ENCODE measurements around the gene UBXN6. TPM values are rescaled to one million over a fixed set of nuclear protein-coding genes. Genes with fewer than 3 reads are reported as not detected.

UBXN6 gene
- total RNA-seq, 3 donors from 2014 or later: 57.2 to 73.1 (median 70.7) TPM

GRCh38 chr19:4454747-4455718, 2.6 kb downstream of the UBXN6 start:
- Mint-ChIP-seq H3K4me3 (peak overlapping the region; percentile 19), H3K9me3 (no peaks in the 10 kb centered on the region), H3K4me1 (ENCODE audit: low read depth) (peaks cover 13% of the 10 kb centered on the region), H3K27me3 (ENCODE audit: low read depth) (no peaks in the 10 kb centered on the region), H3K36me3 (ENCODE audit: insufficient read depth) (peaks cover 6% of the 10 kb centered on the region)
- no peak for ATAC-seq
- no peak for DNase-seq

- Mint-ChIP-seq H3K9me3 (no peaks in the 10 kb centered on the region), H3K4me1 (ENCODE audit: low read depth) (peaks cover 13% of the 10 kb centered on the region), H3K4me3 (no peak overlapping the region), H3K27me3 (ENCODE audit: low read depth) (no peaks in the 10 kb centered on the region), H3K36me3 (ENCODE audit: insufficient read depth) (peaks cover 10% of the 10 kb centered on the region)
- DNase-seq: no peak
- ATAC-seq: no peak
These were observed 4.1 kb downstream of the UBXN6 start for GRCh38 chr19:4453232-4454179.

GRCh38 chr19:4452230-4452990, 5.2 kb downstream of the UBXN6 start:
- peaks cover 13% of the 10 kb centered on the region for H3K4me1 Mint-ChIP-seq (ENCODE audit: low read depth)
- ATAC-seq: no peak
- H3K9me3 Mint-ChIP-seq: no peaks in the 10 kb centered on the region
- no peak overlapping the region for H3K4me3 Mint-ChIP-seq
- peaks cover 10% of the 10 kb centered on the region for H3K36me3 Mint-ChIP-seq (ENCODE audit: insufficient read depth)
- DNase-seq: no peak
- no peaks in the 10 kb centered on the region for H3K27me3 Mint-ChIP-seq (ENCODE audit: low read depth)

GRCh38 chr19:4449639-4450028, 8.0 kb downstream of the UBXN6 start:
- DNase-seq (no peak), ATAC-seq (no peak)
- H3K27me3 Mint-ChIP-seq (ENCODE audit: low read depth): no peaks in the 10 kb centered on the region
- no peak overlapping the region for H3K4me3 Mint-ChIP-seq
- H3K9me3 Mint-ChIP-seq: no peaks in the 10 kb centered on the region
- H3K4me1 Mint-ChIP-seq (ENCODE audit: low read depth): no peaks in the 10 kb centered on the region
- peaks cover 10% of the 10 kb centered on the region for H3K36me3 Mint-ChIP-seq (ENCODE audit: insufficient read depth)

GRCh38 chr19:4449022-4449638, 8.5 kb downstream of the UBXN6 start:
- H3K4me1 Mint-ChIP-seq (ENCODE audit: low read depth): no peaks in the 10 kb centered on the region
- no peak for DNase-seq
- H3K4me3 Mint-ChIP-seq: no peak overlapping the region

GRCh38 chr19:4448147-4448985, 9.2 kb downstream of the UBXN6 start:
- DNase-seq (no peak), ATAC-seq (no peak)
- Mint-ChIP-seq H3K9me3 (no peaks in the 10 kb centered on the region), H3K4me3 (no peak overlapping the region), H3K4me1 (ENCODE audit: low read depth) (no peaks in the 10 kb centered on the region), H3K27me3 (ENCODE audit: low read depth) (no peaks in the 10 kb centered on the region), H3K36me3 (ENCODE audit: insufficient read depth) (peaks cover 13% of the 10 kb centered on the region)

More at GRCh38 chr19:4449022-4449638, 8.5 kb downstream of the UBXN6 start:
- ATAC-seq: no peak
- no peaks in the 10 kb centered on the region for H3K9me3 Mint-ChIP-seq
- peaks cover 14% of the 10 kb centered on the region for H3K36me3 Mint-ChIP-seq (ENCODE audit: insufficient read depth)
- H3K27me3 Mint-ChIP-seq (ENCODE audit: low read depth): no peaks in the 10 kb centered on the region

- peaks cover 12% of the 10 kb centered on the region for H3K36me3 Mint-ChIP-seq (ENCODE audit: insufficient read depth)
- H3K4me1 Mint-ChIP-seq (ENCODE audit: low read depth): no peaks in the 10 kb centered on the region
- ATAC-seq (no peak), DNase-seq (no peak)
- no peak overlapping the region for H3K4me3 Mint-ChIP-seq
- H3K27me3 Mint-ChIP-seq (ENCODE audit: low read depth): no peaks in the 10 kb centered on the region
- H3K9me3 Mint-ChIP-seq: no peaks in the 10 kb centered on the region
These were observed 10.1 kb downstream of the UBXN6 start for GRCh38 chr19:4447327-4448146.

GRCh38 chr19:4446704-4447200, 10.8 kb downstream of the UBXN6 start:
- Mint-ChIP-seq H3K4me1 (ENCODE audit: low read depth) (no peaks in the 10 kb centered on the region), H3K36me3 (ENCODE audit: insufficient read depth) (peaks cover 10% of the 10 kb centered on the region), H3K27me3 (ENCODE audit: low read depth) (no peaks in the 10 kb centered on the region), H3K9me3 (no peaks in the 10 kb centered on the region), H3K4me3 (no peak overlapping the region)
- DNase-seq: no peak
- ATAC-seq: no peak

GRCh38 chr19:4445963-4446703, 11.5 kb downstream of the UBXN6 start:
- Mint-ChIP-seq H3K36me3 (ENCODE audit: insufficient read depth) (peaks cover 10% of the 10 kb centered on the region), H3K27me3 (ENCODE audit: low read depth) (no peaks in the 10 kb centered on the region), H3K4me3 (no peak overlapping the region), H3K4me1 (ENCODE audit: low read depth) (no peaks in the 10 kb centered on the region), H3K9me3 (no peaks in the 10 kb centered on the region)
- ATAC-seq (no peak), DNase-seq (no peak)

- Mint-ChIP-seq H3K4me1 (ENCODE audit: low read depth) (no peaks in the 10 kb centered on the region), H3K36me3 (ENCODE audit: insufficient read depth) (peaks cover 8% of the 10 kb centered on the region), H3K27me3 (ENCODE audit: low read depth) (no peaks in the 10 kb centered on the region), H3K9me3 (no peaks in the 10 kb centered on the region), H3K4me3 (no peak overlapping the region)
- ATAC-seq (no peak), DNase-seq (no peak)
These were observed 12.5 kb downstream of the UBXN6 start for GRCh38 chr19:4444765-4445741.
